ENCODE data around the gene DPYSL5.

Gene DPYSL5

GRCh38 chr2:26969077-26969844 is 121.3 kb downstream of the DPYSL5 start:
- H3K9me3 Mint-ChIP-seq: peaks cover 4% of the 10 kb centered on the region
- peaks cover 19% of the 10 kb centered on the region for H3K4me1 Mint-ChIP-seq
- no peak for TF ChIP-seq CTCF (IDR thresholded peaks at IDR 0.05)
- H3K27ac Mint-ChIP-seq: no peak overlapping the region
- peaks cover 72% of the 10 kb centered on the region for H3K27me3 Mint-ChIP-seq (ENCODE audit: low read depth, poor library complexity)
- DNase-seq: no peak
- no peaks in the 10 kb centered on the region for H3K36me3 Mint-ChIP-seq (ENCODE audit: low read depth)
- peak overlapping the region; percentile 78 for H3K4me3 Mint-ChIP-seq

GRCh38 chr2:26970244-26970927 is 122.5 kb downstream of the DPYSL5 start, which contains the start of gene MAPRE3:
TSS of gene MAPRE3 (plus strand) at chr2:26970637. CDS start at chr2:27022219, 51,582 bp downstream.
- Mint-ChIP-seq H3K4me3 (peak within 1 kb of the TSS; percentile 88), H3K27ac (peak within 1 kb of the TSS; percentile 76), H3K9me3 (peaks cover 4% of the 10 kb centered on the region), H3K4me1 (peaks cover 22% of the 10 kb centered on the region), H3K27me3 (ENCODE audit: low read depth, poor library complexity) (peaks cover 74% of the 10 kb centered on the region), H3K36me3 (ENCODE audit: low read depth) (no peaks in the 10 kb centered on the region)
- TF ChIP-seq CTCF (IDR thresholded peaks at IDR 0.05): no peak
- peak; percentile 97 for DNase-seq

- peak overlapping the region; percentile 88 for H3K4me3 Mint-ChIP-seq
- H3K9me3 Mint-ChIP-seq: peaks cover 4% of the 10 kb centered on the region
- H3K4me1 Mint-ChIP-seq: peaks cover 22% of the 10 kb centered on the region
- H3K27ac Mint-ChIP-seq: peak overlapping the region; percentile 76
- H3K36me3 Mint-ChIP-seq (ENCODE audit: low read depth): no peaks in the 10 kb centered on the region
- H3K27me3 Mint-ChIP-seq (ENCODE audit: low read depth, poor library complexity): peaks cover 74% of the 10 kb centered on the region
- no peak for TF ChIP-seq CTCF (IDR thresholded peaks at IDR 0.05)
- peak; percentile 26 for DNase-seq
Observed at GRCh38 chr2:26970928-26971627, 123.1 kb downstream of the DPYSL5 start.

- H3K4me1 Mint-ChIP-seq: peaks cover 22% of the 10 kb centered on the region
- no peak for TF ChIP-seq CTCF (IDR thresholded peaks at IDR 0.05)
- no peak for DNase-seq
- no peak overlapping the region for H3K27ac Mint-ChIP-seq
- no peaks in the 10 kb centered on the region for H3K36me3 Mint-ChIP-seq (ENCODE audit: low read depth)
- no peaks in the 10 kb centered on the region for H3K9me3 Mint-ChIP-seq
- peaks cover 64% of the 10 kb centered on the region for H3K27me3 Mint-ChIP-seq (ENCODE audit: low read depth, poor library complexity)
- peak overlapping the region; percentile 88 for H3K4me3 Mint-ChIP-seq
Observed at GRCh38 chr2:26971911-26972786, 124.2 kb downstream of the DPYSL5 start.

- Mint-ChIP-seq H3K27me3 (ENCODE audit: low read depth, poor library complexity) (peaks cover 42% of the 10 kb centered on the region), H3K4me1 (peaks cover 18% of the 10 kb centered on the region), H3K36me3 (ENCODE audit: low read depth) (no peaks in the 10 kb centered on the region), H3K4me3 (no peak overlapping the region), H3K27ac (no peak overlapping the region), H3K9me3 (no peaks in the 10 kb centered on the region)
- DNase-seq: no peak
- TF ChIP-seq CTCF (IDR thresholded peaks at IDR 0.05): no peak
Observed at GRCh38 chr2:26974352-26974751, 126.4 kb downstream of the DPYSL5 start.
